MCF 10A (cell line): ENCODE data around the gene PLAGL2. TPM values are rescaled to one million over a fixed set of nuclear protein-coding genes. Genes with fewer than 3 reads are reported as not detected.

Source experiments
- BruUV-seq: library from RNA; stranded (reverse); fragments of 400-500 nt; replicated peaks from 2 replicates; lab custom pipeline; 2021; lab: Mats Ljungman, UMichigan
- CTCF ChIA-PET: fragments of 300-600 bp; sonication (Branson Sonifier 250); formaldehyde crosslinking; extraction: SDS; loops from one replicate; lab custom pipeline; 2021; ENCODE audit warnings: antibody characterized with exemption, inconsistent platforms; lab: Yijun Ruan, JAX
- POLR2A ChIA-PET: fragments of 300-600, 350-650 bp; sonication (Branson Sonifier 250); formaldehyde crosslinking; extraction: SDS; loops from one replicate; lab custom pipeline; 2020; ENCODE audit warnings: antibody characterized with exemption, inconsistent platforms; lab: Yijun Ruan, JAX
- DNase-seq: peaks from one replicate; pipeline ENCODE4 v3.0.0-alpha.2; 2018; ENCODE audit not compliant: unreplicated experiment
- H3K27ac Mint-ChIP-seq: one replicate; pipeline ENCODE4 v1.8.0; 2022; ENCODE audit warnings: mild to moderate bottlenecking, low read depth, mixed read lengths; ENCODE audit not compliant: unreplicated experiment
- H3K27me3 Mint-ChIP-seq: one replicate; pipeline ENCODE4 v1.8.0; 2022; ENCODE audit warnings: mixed read lengths; ENCODE audit not compliant: insufficient read depth, unreplicated experiment
- H3K36me3 Mint-ChIP-seq: one replicate; pipeline ENCODE4 v1.8.0; 2022; ENCODE audit warnings: mild to moderate bottlenecking, moderate library complexity, mixed read lengths; ENCODE audit not compliant: insufficient read depth, unreplicated experiment
- H3K4me1 Mint-ChIP-seq: one replicate; pipeline ENCODE4 v1.8.0; 2022; ENCODE audit warnings: mixed read lengths; ENCODE audit not compliant: insufficient read depth, unreplicated experiment
- H3K4me3 Mint-ChIP-seq: one replicate; pipeline ENCODE4 v1.8.0; 2022; ENCODE audit warnings: mild to moderate bottlenecking, moderate library complexity, mixed read lengths; ENCODE audit not compliant: unreplicated experiment
- H3K9me3 Mint-ChIP-seq: one replicate; pipeline ENCODE4 v1.8.0; 2022; ENCODE audit warnings: mixed read lengths; ENCODE audit not compliant: unreplicated experiment
- intact Hi-C: fragments of 100-400 bp; cut with micrococcal nuclease; formaldehyde crosslinking; loops from 2 replicates; pipeline ENCODE4 v1.14.1; 2022
- total RNA-seq: library from RNA; stranded (reverse); gene quantifications from 2 replicates; pipeline ENCODE4 v1.2.3, GENCODE V29; 2022
- TF ChIP-seq, protein P1 (sequence below): fragments of 200-600 bp; IDR thresholded peaks from one replicate; pipeline ENCODE4 v1.8.0; 2022; ENCODE audit warnings: antibody characterized with exemption, mild to moderate bottlenecking; ENCODE audit not compliant: unreplicated experiment

The PLAGL2 gene
- total RNA-seq, 1 experiment from 2014 or later = 18.6 TPM

DNA sequence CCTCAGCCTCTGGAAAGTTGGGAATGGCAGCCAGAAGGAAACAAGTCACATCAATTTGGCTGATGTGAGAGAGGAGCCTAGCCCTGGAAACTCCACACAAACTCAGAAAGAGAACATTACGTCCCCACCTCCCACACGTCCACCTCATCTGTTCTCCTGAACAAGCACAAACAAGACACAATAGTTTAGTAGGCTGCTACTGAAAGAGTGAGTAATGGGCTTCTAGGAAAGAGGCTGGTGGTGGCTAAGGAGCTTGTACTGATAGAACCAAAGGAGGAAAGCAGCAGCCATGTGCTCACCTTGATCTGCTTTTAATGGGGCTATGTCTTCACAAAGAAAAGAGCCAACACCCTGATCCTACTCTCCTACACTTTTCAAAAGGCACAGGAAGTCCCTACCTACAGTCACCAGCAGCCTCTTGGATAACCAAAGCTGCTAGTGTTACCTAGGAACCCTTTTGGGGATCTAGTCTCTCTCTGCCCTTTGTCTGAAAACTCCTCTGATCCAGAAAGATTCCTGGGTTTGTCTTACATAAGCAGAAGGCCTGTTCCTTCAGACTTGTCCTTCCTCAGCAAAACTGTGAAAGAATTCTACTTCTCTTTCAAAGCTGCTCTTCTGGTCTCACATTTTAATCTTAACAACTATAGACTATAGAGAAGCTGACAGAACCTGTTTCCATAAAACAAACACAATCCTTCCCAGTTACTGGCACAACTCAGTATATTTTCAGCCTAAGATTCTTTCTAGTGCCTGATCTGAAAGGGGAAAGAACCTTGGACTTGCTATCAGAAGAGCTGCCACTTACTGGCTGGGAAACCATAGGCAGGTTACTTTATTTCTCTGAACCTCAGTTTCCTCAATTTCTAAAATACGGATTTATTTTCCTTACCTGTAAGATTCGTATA lies 3.1 kb downstream of the PLAGL2 start:
- BruUV-seq = TSS peak; percentile 50
- POLR2A ChIA-PET = interaction anchor here (0.6 to 3.2 kb wide), 16 partner anchors 11 to 448 kb away, joined by 3 to 23 read pairs (median 4); partner anchors contain the start of genes ASXL1 and TM9SF4

DNA sequence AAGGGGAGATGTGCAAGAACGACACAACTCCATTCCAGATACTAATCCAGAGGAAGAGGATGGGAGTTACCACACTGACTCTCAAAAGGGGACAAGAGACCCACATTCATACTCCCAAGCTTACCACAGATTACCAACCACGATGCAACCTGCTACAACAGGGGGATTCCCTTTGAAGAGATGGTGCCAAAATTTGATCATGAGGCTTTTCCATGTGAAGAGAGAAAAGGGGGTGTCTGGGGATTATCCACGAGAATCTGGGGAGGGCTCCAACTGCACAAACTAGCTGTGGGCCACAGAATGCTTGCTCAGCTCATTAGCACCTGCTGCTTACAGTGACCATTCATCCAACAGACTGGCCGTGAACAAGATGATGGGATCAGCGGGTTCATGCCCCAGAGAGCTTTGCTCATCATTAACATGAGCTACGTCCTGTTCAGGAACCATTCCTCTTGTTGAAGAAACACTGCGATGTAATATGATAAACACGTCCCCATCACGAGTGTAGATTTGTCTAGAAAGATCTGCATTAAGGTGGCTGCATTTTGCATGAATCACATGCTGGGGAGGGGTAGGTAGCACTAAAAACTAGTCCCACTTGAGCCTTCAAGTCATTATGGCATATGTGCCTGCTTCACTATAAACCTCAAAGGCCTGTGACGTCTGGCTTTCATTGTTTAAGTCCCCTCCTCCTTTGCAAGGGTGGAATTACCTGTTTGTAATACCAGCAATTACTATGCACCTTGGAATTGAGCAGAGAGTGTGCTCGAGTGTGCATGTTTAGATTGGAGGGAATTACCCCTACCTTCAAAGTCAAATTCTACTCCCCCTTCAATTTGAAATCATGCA lies 4.0 kb downstream of the PLAGL2 start:
- Mint-ChIP-seq H3K4me1 (peaks cover 51% of the 10 kb centered on the region), H3K9me3 (no peaks in the 10 kb centered on the region), H3K27ac (peak overlapping the region; percentile 100), H3K27me3 (no peaks in the 10 kb centered on the region), H3K36me3 (peaks cover 51% of the 10 kb centered on the region), H3K4me3 (peak overlapping the region; percentile 100)
- no TSS peak for BruUV-seq
- TF ChIP-seq, protein P1, sequence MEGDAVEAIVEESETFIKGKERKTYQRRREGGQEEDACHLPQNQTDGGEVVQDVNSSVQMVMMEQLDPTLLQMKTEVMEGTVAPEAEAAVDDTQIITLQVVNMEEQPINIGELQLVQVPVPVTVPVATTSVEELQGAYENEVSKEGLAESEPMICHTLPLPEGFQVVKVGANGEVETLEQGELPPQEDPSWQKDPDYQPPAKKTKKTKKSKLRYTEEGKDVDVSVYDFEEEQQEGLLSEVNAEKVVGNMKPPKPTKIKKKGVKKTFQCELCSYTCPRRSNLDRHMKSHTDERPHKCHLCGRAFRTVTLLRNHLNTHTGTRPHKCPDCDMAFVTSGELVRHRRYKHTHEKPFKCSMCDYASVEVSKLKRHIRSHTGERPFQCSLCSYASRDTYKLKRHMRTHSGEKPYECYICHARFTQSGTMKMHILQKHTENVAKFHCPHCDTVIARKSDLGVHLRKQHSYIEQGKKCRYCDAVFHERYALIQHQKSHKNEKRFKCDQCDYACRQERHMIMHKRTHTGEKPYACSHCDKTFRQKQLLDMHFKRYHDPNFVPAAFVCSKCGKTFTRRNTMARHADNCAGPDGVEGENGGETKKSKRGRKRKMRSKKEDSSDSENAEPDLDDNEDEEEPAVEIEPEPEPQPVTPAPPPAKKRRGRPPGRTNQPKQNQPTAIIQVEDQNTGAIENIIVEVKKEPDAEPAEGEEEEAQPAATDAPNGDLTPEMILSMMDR = no peak
- CTCF ChIA-PET = interaction anchor here (0.7 to 1.0 kb wide), 4 partner anchors 10 to 261 kb away, joined by 3 read pairs; no protein-coding TSS in a partner anchor
- DNase-seq = no peak
- POLR2A ChIA-PET = interaction anchor here (0.6 to 3.2 kb wide), 9 partner anchors 10 to 156 kb away, joined by 3 to 23 read pairs (median 4); partner anchors contain the start of gene TM9SF4
- intact Hi-C loops = no loop called here

More for the DNA sequence above, 3.1 kb downstream of the PLAGL2 start:
- Mint-ChIP-seq H3K27ac (peak overlapping the region; percentile 100), H3K36me3 (peaks cover 42% of the 10 kb centered on the region), H3K4me3 (peak overlapping the region; percentile 100), H3K27me3 (no peaks in the 10 kb centered on the region), H3K9me3 (no peaks in the 10 kb centered on the region), H3K4me1 (peaks cover 60% of the 10 kb centered on the region)
- intact Hi-C loops = loop anchor here (5.0 kb wide), 3 partner anchors 153 to 382 kb away; partner anchors contain the start of gene ASXL1
- TF ChIP-seq, protein P1 = no peak
- CTCF ChIA-PET = interaction anchor here (1.0 kb wide), 1 partner anchor 32 kb away, joined by 3 read pairs; no protein-coding TSS in a partner anchor
- peak; percentile 66 for DNase-seq

DNA sequence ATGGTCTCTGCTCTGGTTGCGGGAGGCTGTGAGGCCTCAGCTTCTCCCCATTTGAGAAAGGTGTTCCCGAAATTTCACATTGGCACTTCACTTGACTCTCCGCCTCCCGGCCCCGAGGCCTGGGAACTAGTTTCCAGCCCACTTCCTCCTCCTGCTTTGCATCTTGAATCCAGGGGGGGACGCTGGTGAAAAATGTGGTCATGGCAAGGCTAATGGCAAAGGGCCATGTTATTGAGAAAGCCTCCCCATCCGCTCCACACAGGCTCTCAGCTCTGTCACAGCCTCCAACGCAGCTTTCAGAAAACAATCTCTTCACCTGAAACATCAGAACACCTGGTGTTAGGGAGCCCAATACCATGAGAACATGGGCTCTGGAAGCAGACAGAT lies 5.6 kb downstream of the PLAGL2 start:
- no peak overlapping the region for H3K4me3 Mint-ChIP-seq
- intact Hi-C loops = no loop called here
- no peaks in the 10 kb centered on the region for H3K27me3 Mint-ChIP-seq
- TF ChIP-seq, protein P1 = no peak
- peak overlapping the region; percentile 100 for H3K27ac Mint-ChIP-seq
- H3K9me3 Mint-ChIP-seq = no peaks in the 10 kb centered on the region
- peak; percentile 53 for DNase-seq
- CTCF ChIA-PET = interaction anchor here (0.7 kb wide), 1 partner anchor 8 kb away, joined by 3 read pairs; no protein-coding TSS in a partner anchor
- peaks cover 49% of the 10 kb centered on the region for H3K4me1 Mint-ChIP-seq
- POLR2A ChIA-PET = interaction anchor here (0.6 to 1.3 kb wide), 5 partner anchors 13 to 1609 kb away, joined by 3 to 5 read pairs (median 3); partner anchors contain the start of genes CHMP4B and TM9SF4
- BruUV-seq = no TSS peak
- peaks cover 67% of the 10 kb centered on the region for H3K36me3 Mint-ChIP-seq
